ENCODE results near the gene ASGR1. TPM values are rescaled to one million over a fixed set of nuclear protein-coding genes. Genes with fewer than 3 reads are reported as not detected.

Gene ASGR1
- total RNA-seq, 2 donors from 2014 or later, result 0.95 TPM; not detected in 1

- Mint-ChIP-seq H3K27ac (peak within 1 kb of the TSS; percentile 98), H3K27me3 (no peaks in the 10 kb centered on the region), H3K4me3 (peak within 1 kb of the TSS; percentile 93), H3K4me1 (ENCODE audit: low read depth in 2 of 2) (peaks cover 40 to 47% of the 10 kb centered on the region in 2 donors), H3K36me3 (no peaks in the 10 kb centered on the region), H3K9me3 (no peaks in the 10 kb centered on the region)
- DNase-seq (ENCODE audit: low spot score) (peak; percentile 90), ATAC-seq (peak; percentile 94 to 95)
Observed at GRCh38 chr17:7219812-7220592, 40.8 kb upstream of the ASGR1 start, which contains the start of the genes ACADVL and DLG4. Gene ACADVL, plus strand, starts transcription at chr17:7219938. Its CDS starts 47 bp downstream, at chr17:7219985. Gene DLG4, minus strand, starts transcription at chr17:7219836.

GRCh38 chr17:7219229-7219811 lies 40.1 kb upstream of the ASGR1 start:
- peak overlapping the region; percentile 93 for H3K4me3 Mint-ChIP-seq
- ATAC-seq, result no peak
- no peaks in the 10 kb centered on the region for H3K9me3 Mint-ChIP-seq
- peak overlapping the region; percentile 98 for H3K27ac Mint-ChIP-seq
- H3K36me3 Mint-ChIP-seq, result no peaks in the 10 kb centered on the region
- no peaks in the 10 kb centered on the region for H3K27me3 Mint-ChIP-seq
- H3K4me1 Mint-ChIP-seq (ENCODE audit: low read depth in 2 of 2), result peaks cover 46 to 54% of the 10 kb centered on the region in 2 donors
- no peak for DNase-seq (ENCODE audit: low spot score)

- Mint-ChIP-seq H3K36me3 (no peaks in the 10 kb centered on the region), H3K27ac (peak overlapping the region; percentile 98), H3K4me3 (peak overlapping the region; percentile 93), H3K27me3 (no peaks in the 10 kb centered on the region), H3K4me1 (ENCODE audit: low read depth in 2 of 2) (peaks cover 52 to 58% of the 10 kb centered on the region in 2 donors), H3K9me3 (no peaks in the 10 kb centered on the region)
- ATAC-seq (no peak), DNase-seq (ENCODE audit: low spot score) (no peak)
Observed at GRCh38 chr17:7218758-7219157, 39.6 kb upstream of the ASGR1 start.

- Mint-ChIP-seq H3K9me3 (no peaks in the 10 kb centered on the region), H3K27ac (peak overlapping the region; percentile 60 to 98), H3K4me1 (ENCODE audit: low read depth in 2 of 2) (peaks cover 57 to 58% of the 10 kb centered on the region in 2 donors), H3K36me3 (no peaks in the 10 kb centered on the region), H3K27me3 (no peaks in the 10 kb centered on the region), H3K4me3 (no peak overlapping the region)
- ATAC-seq (no peak), DNase-seq (ENCODE audit: low spot score) (no peak)
Observed at GRCh38 chr17:7218166-7218565, 39.0 kb upstream of the ASGR1 start.

- ATAC-seq, result no peak
- Mint-ChIP-seq H3K36me3 (no peaks in the 10 kb centered on the region), H3K9me3 (no peaks in the 10 kb centered on the region), H3K4me3 (peak overlapping the region; percentile 38), H3K27ac (peak overlapping the region; percentile 60 to 98), H3K27me3 (peaks cover under 1 to 1% of the 10 kb centered on the region in 2 donors), H3K4me1 (ENCODE audit: low read depth in 2 of 2) (peaks cover 58% of the 10 kb centered on the region in 2 donors)
- no peak for DNase-seq (ENCODE audit: low spot score)
Observed at GRCh38 chr17:7217113-7217987, 38.2 kb upstream of the ASGR1 start.

- peak overlapping the region; percentile 56 for H3K4me3 Mint-ChIP-seq
- peaks cover 53 to 62% of the 10 kb centered on the region in 2 donors for H3K4me1 Mint-ChIP-seq (ENCODE audit: low read depth in 2 of 2)
- no peaks in the 10 kb centered on the region for H3K9me3 Mint-ChIP-seq
- H3K27me3 Mint-ChIP-seq, result peaks cover 6% of the 10 kb centered on the region in 2 donors
- ATAC-seq (no peak), DNase-seq (ENCODE audit: low spot score) (no peak)
- no peaks in the 10 kb centered on the region for H3K36me3 Mint-ChIP-seq
- peak overlapping the region; percentile 40 to 47 for H3K27ac Mint-ChIP-seq
Observed at GRCh38 chr17:7216242-7217112, 37.3 kb upstream of the ASGR1 start.

GRCh38 chr17:7215652-7216180 lies 36.5 kb upstream of the ASGR1 start:
- H3K27ac Mint-ChIP-seq, result peak overlapping the region in 1 of 2 donors; percentile 40
- H3K36me3 Mint-ChIP-seq, result no peaks in the 10 kb centered on the region
- H3K4me3 Mint-ChIP-seq, result peak overlapping the region; percentile 56
- H3K27me3 Mint-ChIP-seq, result peaks cover 6% of the 10 kb centered on the region in 2 donors
- DNase-seq (ENCODE audit: low spot score) (no peak), ATAC-seq (no peak)
- H3K4me1 Mint-ChIP-seq (ENCODE audit: low read depth in 2 of 2), result peaks cover 46 to 54% of the 10 kb centered on the region in 2 donors
- no peaks in the 10 kb centered on the region for H3K9me3 Mint-ChIP-seq

GRCh38 chr17:7215136-7215638 lies 36.0 kb upstream of the ASGR1 start:
- Mint-ChIP-seq H3K9me3 (no peaks in the 10 kb centered on the region), H3K27me3 (peaks cover 6 to 7% of the 10 kb centered on the region in 2 donors), H3K4me1 (ENCODE audit: low read depth in 2 of 2) (peaks cover 41 to 49% of the 10 kb centered on the region in 2 donors), H3K27ac (peak overlapping the region; percentile 83 to 87), H3K4me3 (peak overlapping the region; percentile 92), H3K36me3 (no peaks in the 10 kb centered on the region)
- no peak for ATAC-seq
- DNase-seq (ENCODE audit: low spot score), result no peak

GRCh38 chr17:7214300-7215135 lies 35.3 kb upstream of the ASGR1 start:
- Mint-ChIP-seq H3K9me3 (no peaks in the 10 kb centered on the region), H3K27ac (peak overlapping the region; percentile 83 to 87), H3K36me3 (no peaks in the 10 kb centered on the region), H3K27me3 (peaks cover 6 to 9% of the 10 kb centered on the region in 2 donors), H3K4me3 (peak overlapping the region; percentile 92), H3K4me1 (ENCODE audit: low read depth in 2 of 2) (peaks cover 38 to 47% of the 10 kb centered on the region in 2 donors)
- DNase-seq (ENCODE audit: low spot score), result peak; percentile 99
- ATAC-seq, result peak; percentile 93 to 95

GRCh38 chr17:7213895-7214299 lies 34.7 kb upstream of the ASGR1 start:
- peak overlapping the region; percentile 83 to 87 for H3K27ac Mint-ChIP-seq
- H3K36me3 Mint-ChIP-seq, result no peaks in the 10 kb centered on the region
- H3K27me3 Mint-ChIP-seq, result peaks cover 6 to 9% of the 10 kb centered on the region in 2 donors
- no peak for DNase-seq (ENCODE audit: low spot score)
- H3K9me3 Mint-ChIP-seq, result no peaks in the 10 kb centered on the region
- H3K4me3 Mint-ChIP-seq, result peak overlapping the region; percentile 92
- peaks cover 32 to 40% of the 10 kb centered on the region in 2 donors for H3K4me1 Mint-ChIP-seq (ENCODE audit: low read depth in 2 of 2)
- no peak for ATAC-seq

- Mint-ChIP-seq H3K27me3 (peaks cover 6 to 9% of the 10 kb centered on the region in 2 donors), H3K4me3 (no peak overlapping the region), H3K36me3 (no peaks in the 10 kb centered on the region), H3K9me3 (no peaks in the 10 kb centered on the region), H3K27ac (no peak overlapping the region), H3K4me1 (ENCODE audit: low read depth in 2 of 2) (peaks cover 28 to 36% of the 10 kb centered on the region in 2 donors)
- DNase-seq (ENCODE audit: low spot score), result no peak
- no peak for ATAC-seq
Observed at GRCh38 chr17:7211491-7212273, 32.5 kb upstream of the ASGR1 start.

Data from natural killer cell treated with Interleukin-12 subunit alpha and Interleukin-12 subunit beta and Interleukin-15 and Interleukin-18, amount 100 ng/mL, for 72 hours (primary cell).